ENCODE measurements around the gene CHCHD10.

CHCHD10 gene

GRCh38 chr22:23767673-23768548 lies at the start of gene CHCHD10:
TSS of gene CHCHD10 (minus strand) at chr22:23767972. CDS start at chr22:23767874, 98 bp downstream.
- DNase-seq, result peak; percentile 72 to 84

- no peak for DNase-seq
Measured at GRCh38 chr22:23817146-23817545, 49.4 kb upstream of the CHCHD10 start.

- no peak for DNase-seq
Measured at GRCh38 chr22:23816156-23816976, 48.6 kb upstream of the CHCHD10 start.

GRCh38 chr22:23815541-23816155 lies 47.9 kb upstream of the CHCHD10 start:
- no peak for DNase-seq

GRCh38 chr22:23812378-23812777 lies 44.6 kb upstream of the CHCHD10 start:
- DNase-seq, result no peak

- DNase-seq, result no peak
Measured at GRCh38 chr22:23806837-23807236, 39.1 kb upstream of the CHCHD10 start.

GRCh38 chr22:23804781-23805291 lies 37.1 kb upstream of the CHCHD10 start:
- no peak for DNase-seq

- no peak for DNase-seq
Measured at GRCh38 chr22:23803001-23803819, 35.4 kb upstream of the CHCHD10 start.

- no peak for DNase-seq
Measured at GRCh38 chr22:23801886-23802377, 34.2 kb upstream of the CHCHD10 start.

GRCh38 chr22:23801238-23801821 lies 33.6 kb upstream of the CHCHD10 start:
- no peak for DNase-seq

GRCh38 chr22:23800297-23801237 lies 32.8 kb upstream of the CHCHD10 start:
- DNase-seq, result no peak

GRCh38 chr22:23796461-23796860 lies 28.7 kb upstream of the CHCHD10 start:
- DNase-seq, result no peak

- no peak for DNase-seq
Measured at GRCh38 chr22:23793326-23793725, 25.6 kb upstream of the CHCHD10 start.

- DNase-seq, result no peak
Measured at GRCh38 chr22:23791738-23792645, 24.2 kb upstream of the CHCHD10 start.

GRCh38 chr22:23790819-23791737 lies 23.3 kb upstream of the CHCHD10 start:
- no peak for DNase-seq

- DNase-seq, result no peak
Measured at GRCh38 chr22:23789638-23790037, 21.9 kb upstream of the CHCHD10 start.

- no peak for DNase-seq
Measured at GRCh38 chr22:23789121-23789520, 21.3 kb upstream of the CHCHD10 start.

GRCh38 chr22:23787910-23788309 lies 20.1 kb upstream of the CHCHD10 start:
- no peak for DNase-seq

Data from bone marrow (tissue), 2 donors.